GM21526 (cell line): ENCODE measurements around the gene SNX32.
A peak's percentile ranks its signal among the peaks of the same experiment; 100 is the strongest.
"Not testable (repeated sequence)": the region's sequence is repeated elsewhere in the genome, so short reads cannot be mapped to it uniquely, and the experiment has no call there.

Source experiments
- ATAC-seq: cut with Tn5 transposase; IDR thresholded peaks from one replicate; pipeline ENCODE4 v1.9.1; 2021; ENCODE audit warnings: moderate library complexity; ENCODE audit not compliant: unreplicated experiment, low FRiP score

Gene SNX32

GRCh38 chr11:65883058-65883761 is 49.4 kb downstream of the SNX32 start:
- no peak for ATAC-seq

GRCh38 chr11:65883786-65884715 is 50.3 kb downstream of the SNX32 start:
- no peak for ATAC-seq

DNA sequence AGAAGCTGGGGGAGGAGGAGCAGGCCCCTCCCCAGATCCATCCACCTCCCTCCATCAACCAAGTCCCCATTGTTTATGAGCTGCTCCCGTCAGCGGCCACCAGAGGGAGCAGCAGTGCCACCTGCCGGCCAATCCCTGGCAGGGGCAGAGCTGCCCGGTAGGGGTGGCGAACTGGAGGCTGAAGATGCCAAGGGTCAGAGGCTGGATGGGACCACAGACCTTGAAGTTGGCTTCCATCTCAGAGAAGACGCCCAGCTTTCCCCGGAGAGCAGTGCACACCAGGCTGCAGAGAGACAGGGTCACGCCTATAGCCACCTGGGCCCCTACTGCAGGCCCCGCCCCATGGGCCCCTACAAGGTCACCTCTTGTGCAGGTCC is 50.9 kb downstream of the SNX32 start:
- no peak for ATAC-seq

GRCh38 chr11:65885231-65885630 is 51.5 kb downstream of the SNX32 start:
- ATAC-seq, result no peak

GRCh38 chr11:65885808-65886536 is 52.2 kb downstream of the SNX32 start:
- ATAC-seq, result no peak

GRCh38 chr11:65886826-65887722 is 53.3 kb downstream of the SNX32 start:
- ATAC-seq, result no peak

DNA sequence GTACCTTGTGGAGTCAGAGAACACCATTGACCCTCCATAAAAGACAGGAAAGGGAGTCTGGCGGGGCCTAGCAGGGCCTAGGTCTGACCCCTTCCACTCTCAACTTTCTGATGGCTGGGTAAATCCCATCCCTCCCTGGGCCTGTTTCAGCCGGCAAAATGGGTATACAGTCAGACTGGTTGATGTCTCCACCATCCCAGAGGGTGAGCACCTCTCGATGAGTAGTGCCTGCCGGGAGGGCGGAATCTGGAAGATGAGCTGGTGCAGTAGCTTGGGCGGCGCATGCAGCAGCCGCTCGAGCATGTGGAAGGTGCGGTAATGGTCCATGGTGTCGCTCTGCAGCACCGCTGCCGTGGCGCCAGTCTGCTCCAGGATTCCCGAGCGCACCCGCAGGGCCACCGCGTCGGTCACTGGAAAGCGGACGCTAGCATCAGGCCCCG is 54.0 kb downstream of the SNX32 start:
- ATAC-seq, result peak; percentile 2

DNA sequence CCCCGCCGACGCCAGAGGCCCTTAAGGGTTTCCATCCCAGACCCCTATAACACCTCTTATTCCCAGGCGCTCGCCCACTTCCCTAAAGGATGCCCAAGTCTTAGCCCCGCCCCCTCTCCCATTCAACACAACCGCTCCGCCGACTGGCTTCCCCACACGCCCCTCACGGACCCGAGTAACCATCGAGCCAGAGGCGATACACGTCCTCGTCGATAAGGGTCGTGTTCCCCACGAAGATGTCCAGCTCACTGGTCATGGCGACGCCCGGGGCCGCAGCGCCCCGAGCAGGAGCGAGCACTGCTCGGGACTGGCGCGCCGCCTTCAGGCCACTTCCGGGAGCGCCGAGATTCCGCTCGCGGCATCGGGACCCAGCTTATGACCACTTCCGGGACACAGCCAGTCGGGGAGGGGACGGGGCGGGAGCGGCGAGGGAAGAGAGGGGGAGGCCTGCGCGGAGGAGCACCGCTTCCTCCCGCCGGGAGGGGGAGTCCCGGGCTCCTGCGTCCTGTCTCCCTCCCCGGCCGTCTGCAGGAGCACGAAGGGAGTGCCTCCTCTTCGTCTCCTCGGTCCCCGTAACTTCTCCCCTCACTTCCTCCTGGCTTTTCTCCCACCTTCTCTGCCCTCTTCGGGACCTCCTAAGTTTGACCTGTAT is 54.5 kb downstream of the SNX32 start, which contains the start of gene FIBP:
Gene FIBP, minus strand, starts transcription at position 309 of the 652 bp plus-strand sequence. Its CDS starts 53 bp downstream, at position 256.
- ATAC-seq, result peak; percentile 38

DNA sequence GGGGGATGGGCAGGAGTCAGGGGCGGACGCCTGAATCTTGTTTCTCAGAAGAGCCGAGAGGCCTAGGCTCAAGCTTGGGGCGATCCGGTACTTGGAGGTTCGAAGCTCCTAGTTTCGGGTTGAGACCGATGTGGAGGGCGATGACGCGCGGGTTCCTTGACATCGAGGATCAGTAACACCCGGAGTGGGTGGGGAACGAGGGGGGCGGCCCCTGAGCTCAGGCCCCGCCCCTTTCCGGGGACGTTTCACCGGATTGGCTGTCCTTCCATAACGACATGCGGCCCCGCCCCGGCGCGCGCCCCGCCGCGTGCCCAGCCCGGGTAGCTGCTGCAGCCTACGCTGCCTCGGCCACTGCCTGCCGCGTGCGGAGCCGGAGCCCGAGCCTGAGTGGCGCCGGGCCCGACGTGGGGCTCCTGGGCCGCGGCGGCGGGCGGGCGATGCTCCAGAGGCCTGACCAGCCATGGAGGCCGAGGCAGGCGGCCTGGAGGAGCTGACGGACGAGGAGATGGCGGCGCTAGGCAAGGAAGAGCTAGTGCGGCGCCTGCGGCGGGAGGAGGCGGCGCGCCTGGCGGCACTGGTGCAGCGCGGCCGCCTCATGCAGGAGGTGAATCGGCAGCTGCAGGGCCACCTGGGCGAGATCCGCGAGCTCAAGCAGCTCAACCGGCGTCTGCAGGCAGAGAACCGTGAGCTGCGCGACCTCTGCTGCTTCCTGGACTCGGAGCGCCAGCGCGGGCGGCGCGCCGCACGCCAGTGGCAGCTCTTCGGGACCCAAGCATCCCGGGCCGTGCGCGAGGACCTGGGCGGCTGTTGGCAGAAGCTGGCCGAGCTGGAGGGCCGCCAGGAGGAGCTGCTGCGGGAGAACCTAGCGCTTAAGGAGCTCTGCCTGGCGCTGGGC is 56.8 kb downstream of the SNX32 start, which contains the start of gene CCDC85B:
Gene CCDC85B, plus strand, starts transcription at position 350 of the 895 bp plus-strand sequence. Its CDS starts 111 bp downstream, at position 461.
- ATAC-seq, result peak; percentile 35

DNA sequence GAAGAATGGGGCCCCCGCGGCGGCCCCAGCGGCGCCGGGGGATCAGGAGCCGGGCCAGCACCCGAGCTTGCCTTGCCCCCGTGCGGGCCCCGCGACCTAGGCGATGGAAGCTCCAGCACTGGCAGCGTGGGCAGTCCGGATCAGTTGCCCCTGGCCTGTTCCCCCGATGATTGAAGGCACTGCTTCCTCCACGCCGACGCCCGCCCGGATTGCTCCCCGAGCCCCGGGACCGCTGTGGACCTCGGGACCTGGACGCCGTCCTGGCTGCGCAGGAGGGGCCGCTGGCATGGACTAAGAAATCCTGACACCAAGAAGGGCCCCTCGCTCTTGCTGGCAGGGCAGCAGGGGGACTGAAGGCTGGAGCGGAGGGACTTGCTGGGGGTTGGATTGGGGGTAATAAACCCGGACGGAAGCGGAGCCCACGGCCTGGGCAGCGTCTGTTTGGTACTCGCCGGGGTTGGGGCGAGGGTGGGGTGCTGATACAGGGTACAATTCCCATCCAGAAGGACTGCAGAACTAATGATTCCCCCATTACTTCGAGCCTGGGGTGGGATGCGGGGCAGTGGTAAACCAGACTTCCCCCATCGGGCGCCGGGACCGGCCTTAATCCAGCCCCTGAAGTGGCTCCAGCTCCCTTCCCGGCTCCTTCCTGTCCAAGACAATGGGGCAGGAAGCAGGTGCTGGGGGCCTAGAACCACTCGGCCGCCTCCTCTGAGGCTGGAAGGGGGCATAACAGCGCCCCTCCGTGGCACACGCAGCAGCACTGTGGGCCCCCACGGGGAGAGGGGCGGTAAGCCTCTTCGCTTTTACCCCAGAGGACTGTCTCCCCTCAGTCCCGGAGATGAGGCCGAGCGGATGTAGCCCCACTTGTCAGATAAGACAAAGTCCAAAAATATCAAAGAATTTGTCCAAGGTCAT is 57.7 kb downstream of the SNX32 start:
- no peak for ATAC-seq

- not testable (repeated sequence) for ATAC-seq
Observed at GRCh38 chr11:65892137-65892540, 58.4 kb downstream of the SNX32 start.

GRCh38 chr11:65892661-65893317 is 59.0 kb downstream of the SNX32 start:
- no peak for ATAC-seq

- no peak for ATAC-seq
Observed at GRCh38 chr11:65894034-65894591, 60.4 kb downstream of the SNX32 start.

DNA sequence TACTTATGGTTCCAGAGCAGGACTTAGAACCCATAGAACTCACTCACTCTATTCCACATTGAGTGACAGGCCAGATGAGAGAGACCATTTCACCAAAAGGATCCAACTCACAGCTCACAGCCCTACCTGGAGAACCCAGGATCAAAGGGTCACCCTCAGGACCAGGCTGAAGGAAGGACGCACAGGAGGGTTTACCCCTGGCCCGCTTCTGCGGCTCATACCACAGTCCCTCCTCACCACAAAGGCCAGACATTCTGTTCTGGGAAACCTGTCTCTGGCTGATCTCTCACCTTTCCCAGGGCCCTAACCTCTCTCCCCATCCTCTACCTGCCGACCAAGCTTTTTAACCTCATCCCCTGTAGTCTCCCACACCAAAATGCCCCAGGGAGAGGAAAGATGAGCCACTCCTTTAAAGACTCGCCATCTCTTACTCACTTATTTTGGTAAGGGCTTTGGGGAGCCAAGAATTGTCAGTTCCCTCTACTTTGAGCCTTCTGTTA is 61.8 kb downstream of the SNX32 start:
- ATAC-seq, result no peak

- no peak for ATAC-seq
Observed at GRCh38 chr11:65896034-65896999, 62.6 kb downstream of the SNX32 start.
